ENCODE measurements around the gene PCP4.
"Not testable (repeated sequence)": the region's sequence is repeated elsewhere in the genome, so short reads cannot be mapped to it uniquely, and the experiment has no call there.

PCP4 gene

GRCh38 chr21:39863111-39863510, 4.1 kb upstream of the PCP4 start:
- no peak for DNase-seq (ENCODE audit: low read depth in 1 of 2, low spot score in 1 of 2)

- no peak for DNase-seq (ENCODE audit: low read depth in 1 of 2, low spot score in 1 of 2)
Observed at GRCh38 chr21:39866093-39866492, 1.1 kb upstream of the PCP4 start.

GRCh38 chr21:39869141-39869818, 2.0 kb downstream of the PCP4 start:
- no peak for DNase-seq (ENCODE audit: low read depth in 1 of 2, low spot score in 1 of 2)

GRCh38 chr21:39873687-39874086, 6.4 kb downstream of the PCP4 start:
- DNase-seq (ENCODE audit: low read depth in 1 of 2, low spot score in 1 of 2) = no peak

GRCh38 chr21:39874206-39874605, 7.0 kb downstream of the PCP4 start:
- DNase-seq (ENCODE audit: low read depth in 1 of 2, low spot score in 1 of 2) = no peak

- no peak for DNase-seq (ENCODE audit: low read depth in 1 of 2, low spot score in 1 of 2)
Observed at GRCh38 chr21:39874759-39875158, 7.5 kb downstream of the PCP4 start.

- DNase-seq (ENCODE audit: low read depth in 1 of 2, low spot score in 1 of 2) = no peak
Observed at GRCh38 chr21:39881661-39882060, 14.4 kb downstream of the PCP4 start.

- no peak for DNase-seq (ENCODE audit: low read depth in 1 of 2, low spot score in 1 of 2)
Observed at GRCh38 chr21:39882151-39882838, 15.1 kb downstream of the PCP4 start.

GRCh38 chr21:39882839-39883195, 15.6 kb downstream of the PCP4 start:
- DNase-seq (ENCODE audit: low read depth in 1 of 2, low spot score in 1 of 2) = no peak

GRCh38 chr21:39885119-39885848, 18.0 kb downstream of the PCP4 start:
- no peak for DNase-seq (ENCODE audit: low read depth in 1 of 2, low spot score in 1 of 2)

- no peak for DNase-seq (ENCODE audit: low read depth in 1 of 2, low spot score in 1 of 2)
Observed at GRCh38 chr21:39888848-39889247, 21.6 kb downstream of the PCP4 start.

- DNase-seq (ENCODE audit: low read depth in 1 of 2, low spot score in 1 of 2) = no peak
Observed at GRCh38 chr21:39891111-39891510, 23.9 kb downstream of the PCP4 start.

GRCh38 chr21:39891863-39892262, 24.6 kb downstream of the PCP4 start:
- not testable (repeated sequence) for DNase-seq (ENCODE audit: low read depth in 1 of 2, low spot score in 1 of 2)

GRCh38 chr21:39900491-39900890, 33.3 kb downstream of the PCP4 start:
- no peak for DNase-seq (ENCODE audit: low read depth in 1 of 2, low spot score in 1 of 2)

GRCh38 chr21:39900911-39901310, 33.7 kb downstream of the PCP4 start:
- no peak for DNase-seq (ENCODE audit: low read depth in 1 of 2, low spot score in 1 of 2)

- no peak for DNase-seq (ENCODE audit: low read depth in 1 of 2, low spot score in 1 of 2)
Observed at GRCh38 chr21:39902986-39903385, 35.7 kb downstream of the PCP4 start.

- DNase-seq (ENCODE audit: low read depth in 1 of 2, low spot score in 1 of 2) = no peak
Observed at GRCh38 chr21:39904457-39904856, 37.2 kb downstream of the PCP4 start.

GRCh38 chr21:39908265-39908923, 41.2 kb downstream of the PCP4 start:
- no peak for DNase-seq (ENCODE audit: low read depth in 1 of 2, low spot score in 1 of 2)

GRCh38 chr21:39911286-39912199, 44.3 kb downstream of the PCP4 start:
- no peak for DNase-seq (ENCODE audit: low read depth in 1 of 2, low spot score in 1 of 2)

GRCh38 chr21:39913706-39914305, 46.6 kb downstream of the PCP4 start:
- DNase-seq (ENCODE audit: low read depth in 1 of 2, low spot score in 1 of 2) = no peak
